Ishikawa (cell line): ENCODE results near the gene IRF6.

Source experiments
- CEBPB ChIP-seq: IDR thresholded peaks from 2 replicates; pipeline ENCODE4 v1.6.1; 2012
- MAX ChIP-seq: IDR thresholded peaks from 2 replicates; pipeline ENCODE4 v1.6.1; 2012
- REST ChIP-seq: IDR thresholded peaks from 2 replicates; pipeline ENCODE4 v1.6.1; 2012; ENCODE audit warnings: low read depth, mild to moderate bottlenecking
- TAF1 ChIP-seq: IDR thresholded peaks from 2 replicates; pipeline ENCODE4 v1.6.1; 2012; ENCODE audit warnings: low read depth, mild to moderate bottlenecking
- TEAD4 ChIP-seq: IDR thresholded peaks from 2 replicates; pipeline ENCODE4 v1.6.1; 2012

GRCh38 chr1:209756615-209757445, 49.1 kb downstream of the IRF6 start:
- TF ChIP-seq TEAD4 = no peak
- no peak for TF ChIP-seq CEBPB
- TF ChIP-seq REST = no peak
- no peak for TF ChIP-seq TAF1
- TF ChIP-seq MAX = no peak
